Measurements from ENCODE around the gene RBM7. TPM values are rescaled to one million over a fixed set of nuclear protein-coding genes. Genes with fewer than 3 reads are reported as not detected.

Gene RBM7
- total RNA-seq, 4 donors from 2014 or later: 12.4 to 25.6 (median 19.3) TPM

GRCh38 chr11:114440971-114441763 lies 40.7 kb downstream of the RBM7 start:
- Histone ChIP-seq H3K36me3 (peaks cover 0 to 8% (median 0%) of the 10 kb centered on the region in 3 donors), H3K4me1 (peaks cover 0 to 8% (median 0%) of the 10 kb centered on the region in 4 donors), H3K4me3 (no peak overlapping the region), H3K27ac (peak overlapping the region in 1 of 4 donors; percentile 91), H3K27me3 (no peaks in the 10 kb centered on the region), H3K9me3 (no peaks in the 10 kb centered on the region)
- no peak for DNase-seq
- TF ChIP-seq CTCF (IDR thresholded peaks at IDR 0.05): no peak
- no peak for TF ChIP-seq POLR2A (IDR thresholded peaks at IDR 0.05)

- TF ChIP-seq POLR2A (IDR thresholded peaks at IDR 0.05) (no peak), CTCF (IDR thresholded peaks at IDR 0.05) (no peak)
- Histone ChIP-seq H3K9me3 (no peaks in the 10 kb centered on the region), H3K4me3 (no peak overlapping the region), H3K4me1 (peaks cover 0 to 8% (median 0%) of the 10 kb centered on the region in 4 donors), H3K27ac (no peak overlapping the region), H3K27me3 (no peaks in the 10 kb centered on the region), H3K36me3 (peaks cover 0 to 11% (median 0%) of the 10 kb centered on the region in 3 donors)
- DNase-seq: no peak
Measured at GRCh38 chr11:114441921-114442320, 41.5 kb downstream of the RBM7 start.

GRCh38 chr11:114442536-114442935 lies 42.1 kb downstream of the RBM7 start:
- Histone ChIP-seq H3K27me3 (no peaks in the 10 kb centered on the region), H3K36me3 (peaks cover 0 to 11% (median 0%) of the 10 kb centered on the region in 3 donors), H3K9me3 (no peaks in the 10 kb centered on the region), H3K27ac (no peak overlapping the region), H3K4me1 (peaks cover 0 to 8% (median 0%) of the 10 kb centered on the region in 4 donors), H3K4me3 (no peak overlapping the region)
- no peak for DNase-seq
- TF ChIP-seq POLR2A (IDR thresholded peaks at IDR 0.05) (no peak), CTCF (IDR thresholded peaks at IDR 0.05) (no peak)

GRCh38 chr11:114447444-114447843 lies 47.0 kb downstream of the RBM7 start:
- Histone ChIP-seq H3K36me3 (peaks cover 0 to 34% (median 0%) of the 10 kb centered on the region in 3 donors), H3K4me1 (no peaks in the 10 kb centered on the region), H3K4me3 (no peak overlapping the region), H3K9me3 (no peaks in the 10 kb centered on the region), H3K27ac (no peak overlapping the region), H3K27me3 (no peaks in the 10 kb centered on the region)
- no peak for TF ChIP-seq POLR2A (IDR thresholded peaks at IDR 0.05)
- no peak for DNase-seq

GRCh38 chr11:114447892-114448291 lies 47.4 kb downstream of the RBM7 start:
- no peaks in the 10 kb centered on the region for H3K27me3 ChIP-seq
- TF ChIP-seq POLR2A (IDR thresholded peaks at IDR 0.05) (no peak), CTCF (IDR thresholded peaks at IDR 0.05) (no peak)
- no peaks in the 10 kb centered on the region for H3K4me1 ChIP-seq
- H3K36me3 ChIP-seq: peaks cover 0 to 34% (median 0%) of the 10 kb centered on the region in 3 donors
- DNase-seq: no peak
- no peaks in the 10 kb centered on the region for H3K9me3 ChIP-seq
- H3K4me3 ChIP-seq: no peak overlapping the region
- no peak overlapping the region for H3K27ac ChIP-seq

GRCh38 chr11:114448749-114449482 lies 48.5 kb downstream of the RBM7 start:
- Histone ChIP-seq H3K9me3 (no peaks in the 10 kb centered on the region), H3K36me3 (peaks cover 0 to 34% (median 0%) of the 10 kb centered on the region in 3 donors), H3K4me1 (no peaks in the 10 kb centered on the region), H3K27me3 (no peaks in the 10 kb centered on the region), H3K4me3 (no peak overlapping the region), H3K27ac (no peak overlapping the region)
- no peak for TF ChIP-seq CTCF (IDR thresholded peaks at IDR 0.05)
- no peak for TF ChIP-seq POLR2A (IDR thresholded peaks at IDR 0.05)
- no peak for DNase-seq
